Measurements from ENCODE around the gene RAX2.
"Not testable (repeated sequence)": the region's sequence is repeated elsewhere in the genome, so short reads cannot be mapped to it uniquely, and the experiment has no call there.

Gene RAX2

GRCh38 chr19:3771000-3771905 is 775 bp downstream of the RAX2 start:
- Histone ChIP-seq H3K4me3 (ENCODE audit: low read depth, low read length) (no peak overlapping the region), H3K9ac (ENCODE audit: low read depth, low read length) (no peak overlapping the region), H3K9me3 (ENCODE audit: control insufficient read depth, insufficient read depth, low read length) (no peaks in the 10 kb centered on the region), H3K4me1 (ENCODE audit: control insufficient read depth, insufficient read depth, low read length) (no peaks in the 10 kb centered on the region), H3K36me3 (ENCODE audit: control insufficient read depth, insufficient read depth, low read length) (peaks cover 8% of the 10 kb centered on the region), H3K27me3 (ENCODE audit: control insufficient read depth, insufficient read depth, low read length) (no peaks in the 10 kb centered on the region)

GRCh38 chr19:3770136-3770999 is 1.7 kb downstream of the RAX2 start:
- H3K4me3 ChIP-seq (ENCODE audit: low read depth, low read length), result no peak overlapping the region
- no peaks in the 10 kb centered on the region for H3K27me3 ChIP-seq (ENCODE audit: control insufficient read depth, insufficient read depth, low read length)
- H3K36me3 ChIP-seq (ENCODE audit: control insufficient read depth, insufficient read depth, low read length), result peaks cover 10% of the 10 kb centered on the region
- no peaks in the 10 kb centered on the region for H3K4me1 ChIP-seq (ENCODE audit: control insufficient read depth, insufficient read depth, low read length)
- H3K9ac ChIP-seq (ENCODE audit: low read depth, low read length), result no peak overlapping the region
- H3K9me3 ChIP-seq (ENCODE audit: control insufficient read depth, insufficient read depth, low read length), result no peaks in the 10 kb centered on the region

- no peak overlapping the region for H3K4me3 ChIP-seq (ENCODE audit: low read depth, low read length)
- no peak overlapping the region for H3K9ac ChIP-seq (ENCODE audit: low read depth, low read length)
- H3K9me3 ChIP-seq (ENCODE audit: control insufficient read depth, insufficient read depth, low read length), result no peaks in the 10 kb centered on the region
- peaks cover 13% of the 10 kb centered on the region for H3K36me3 ChIP-seq (ENCODE audit: control insufficient read depth, insufficient read depth, low read length)
- no peaks in the 10 kb centered on the region for H3K4me1 ChIP-seq (ENCODE audit: control insufficient read depth, insufficient read depth, low read length)
- no peaks in the 10 kb centered on the region for H3K27me3 ChIP-seq (ENCODE audit: control insufficient read depth, insufficient read depth, low read length)
Measured at GRCh38 chr19:3769494-3769893, 2.5 kb downstream of the RAX2 start.

- Histone ChIP-seq H3K36me3 (ENCODE audit: control insufficient read depth, insufficient read depth, low read length) (peaks cover 13% of the 10 kb centered on the region), H3K27me3 (ENCODE audit: control insufficient read depth, insufficient read depth, low read length) (no peaks in the 10 kb centered on the region), H3K9me3 (ENCODE audit: control insufficient read depth, insufficient read depth, low read length) (no peaks in the 10 kb centered on the region), H3K9ac (ENCODE audit: low read depth, low read length) (no peak overlapping the region), H3K4me1 (ENCODE audit: control insufficient read depth, insufficient read depth, low read length) (no peaks in the 10 kb centered on the region), H3K4me3 (ENCODE audit: low read depth, low read length) (no peak overlapping the region)
Measured at GRCh38 chr19:3768748-3769099, 3.3 kb downstream of the RAX2 start.

- Histone ChIP-seq H3K27me3 (ENCODE audit: control insufficient read depth, insufficient read depth, low read length) (no peaks in the 10 kb centered on the region), H3K36me3 (ENCODE audit: control insufficient read depth, insufficient read depth, low read length) (peaks cover 13% of the 10 kb centered on the region), H3K4me3 (ENCODE audit: low read depth, low read length) (no peak overlapping the region), H3K9me3 (ENCODE audit: control insufficient read depth, insufficient read depth, low read length) (no peaks in the 10 kb centered on the region), H3K9ac (ENCODE audit: low read depth, low read length) (no peak overlapping the region), H3K4me1 (ENCODE audit: control insufficient read depth, insufficient read depth, low read length) (peaks cover under 1% of the 10 kb centered on the region)
Measured at GRCh38 chr19:3768015-3768747, 3.8 kb downstream of the RAX2 start.

GRCh38 chr19:3767050-3767449 is 5.0 kb downstream of the RAX2 start:
- peaks cover 13% of the 10 kb centered on the region for H3K36me3 ChIP-seq (ENCODE audit: control insufficient read depth, insufficient read depth, low read length)

GRCh38 chr19:3766520-3766919 is 5.5 kb downstream of the RAX2 start:
- Histone ChIP-seq H3K4me1 (ENCODE audit: control insufficient read depth, insufficient read depth, low read length) (peaks cover 3% of the 10 kb centered on the region), H3K9me3 (ENCODE audit: control insufficient read depth, insufficient read depth, low read length) (no peaks in the 10 kb centered on the region), H3K36me3 (ENCODE audit: control insufficient read depth, insufficient read depth, low read length) (peaks cover 13% of the 10 kb centered on the region), H3K4me3 (ENCODE audit: low read depth, low read length) (no peak overlapping the region), H3K27me3 (ENCODE audit: control insufficient read depth, insufficient read depth, low read length) (no peaks in the 10 kb centered on the region), H3K9ac (ENCODE audit: low read depth, low read length) (no peak overlapping the region)

More at GRCh38 chr19:3767050-3767449, 5.0 kb downstream of the RAX2 start:
- H3K4me1 ChIP-seq (ENCODE audit: control insufficient read depth, insufficient read depth, low read length), result peaks cover 3% of the 10 kb centered on the region
- no peaks in the 10 kb centered on the region for H3K9me3 ChIP-seq (ENCODE audit: control insufficient read depth, insufficient read depth, low read length)
- H3K27me3 ChIP-seq (ENCODE audit: control insufficient read depth, insufficient read depth, low read length), result no peaks in the 10 kb centered on the region
- H3K9ac ChIP-seq (ENCODE audit: low read depth, low read length), result no peak overlapping the region
- no peak overlapping the region for H3K4me3 ChIP-seq (ENCODE audit: low read depth, low read length)

- H3K4me1 ChIP-seq (ENCODE audit: control insufficient read depth, insufficient read depth, low read length); H3K9me3 ChIP-seq (ENCODE audit: control insufficient read depth, insufficient read depth, low read length); H3K4me3 ChIP-seq (ENCODE audit: low read depth, low read length); H3K27me3 ChIP-seq (ENCODE audit: control insufficient read depth, insufficient read depth, low read length); H3K9ac ChIP-seq (ENCODE audit: low read depth, low read length): not testable (repeated sequence)
- peaks cover 13% of the 10 kb centered on the region for H3K36me3 ChIP-seq (ENCODE audit: control insufficient read depth, insufficient read depth, low read length)
Measured at GRCh38 chr19:3765757-3766156, 6.3 kb downstream of the RAX2 start.

- Histone ChIP-seq H3K36me3 (ENCODE audit: control insufficient read depth, insufficient read depth, low read length) (peaks cover 13% of the 10 kb centered on the region), H3K9me3 (ENCODE audit: control insufficient read depth, insufficient read depth, low read length) (no peaks in the 10 kb centered on the region), H3K4me1 (ENCODE audit: control insufficient read depth, insufficient read depth, low read length) (peaks cover 3% of the 10 kb centered on the region), H3K4me3 (ENCODE audit: low read depth, low read length) (no peak overlapping the region), H3K9ac (ENCODE audit: low read depth, low read length) (no peak overlapping the region), H3K27me3 (ENCODE audit: control insufficient read depth, insufficient read depth, low read length) (no peaks in the 10 kb centered on the region)
Measured at GRCh38 chr19:3765121-3765520, 6.9 kb downstream of the RAX2 start.

GRCh38 chr19:3762501-3763459 is 9.2 kb downstream of the RAX2 start, which contains the start of gene MRPL54:
Gene MRPL54, plus strand, starts transcription at chr19:3762682. Its CDS starts 19 bp downstream, at chr19:3762701.
- H3K4me3 ChIP-seq (ENCODE audit: low read depth, low read length), result peak within 1 kb of the TSS; percentile 97
- no peaks in the 10 kb centered on the region for H3K9me3 ChIP-seq (ENCODE audit: control insufficient read depth, insufficient read depth, low read length)

More at GRCh38 chr19:3762501-3763459, 9.2 kb downstream of the RAX2 start, which contains the start of gene MRPL54:
- H3K4me1 ChIP-seq (ENCODE audit: control insufficient read depth, insufficient read depth, low read length), result peaks cover 3% of the 10 kb centered on the region
- peak within 1 kb of the TSS; percentile 87 for H3K9ac ChIP-seq (ENCODE audit: low read depth, low read length)
- H3K27me3 ChIP-seq (ENCODE audit: control insufficient read depth, insufficient read depth, low read length), result no peaks in the 10 kb centered on the region
- H3K36me3 ChIP-seq (ENCODE audit: control insufficient read depth, insufficient read depth, low read length), result peaks cover 22% of the 10 kb centered on the region

All from iPS-15b (cell line).